ENCODE data around the gene SMAD1. TPM values are rescaled to one million over a fixed set of nuclear protein-coding genes. Genes with fewer than 3 reads are reported as not detected.
"Not testable (repeated sequence)": the region's sequence is repeated elsewhere in the genome, so short reads cannot be mapped to it uniquely, and the experiment has no call there.

The SMAD1 gene
- polyA plus RNA-seq, 1 donor = 78.0 TPM

DNA sequence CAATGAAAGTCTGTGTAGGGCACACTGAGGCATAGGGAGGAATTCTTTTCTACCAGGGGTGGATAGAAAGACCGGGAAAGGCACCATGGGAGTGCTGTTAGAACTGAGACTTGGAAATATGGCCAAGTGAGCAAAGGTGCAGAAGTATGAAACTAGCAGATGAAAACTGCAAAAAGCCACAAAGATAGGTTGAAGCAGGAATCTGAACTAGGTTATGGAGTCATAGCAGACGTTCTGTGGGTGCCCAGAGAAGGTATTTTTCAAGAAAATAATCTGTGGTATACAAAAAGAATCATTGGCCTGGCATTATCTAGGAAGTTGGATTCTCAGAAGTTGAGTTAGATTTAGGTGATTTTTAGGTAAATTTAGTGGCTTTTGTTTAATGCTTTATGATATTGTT, 48.5 kb downstream of the SMAD1 start:
- DNase-seq = no peak

GRCh38 chr4:145530662-145531061, 49.0 kb downstream of the SMAD1 start:
- DNase-seq = no peak

DNA sequence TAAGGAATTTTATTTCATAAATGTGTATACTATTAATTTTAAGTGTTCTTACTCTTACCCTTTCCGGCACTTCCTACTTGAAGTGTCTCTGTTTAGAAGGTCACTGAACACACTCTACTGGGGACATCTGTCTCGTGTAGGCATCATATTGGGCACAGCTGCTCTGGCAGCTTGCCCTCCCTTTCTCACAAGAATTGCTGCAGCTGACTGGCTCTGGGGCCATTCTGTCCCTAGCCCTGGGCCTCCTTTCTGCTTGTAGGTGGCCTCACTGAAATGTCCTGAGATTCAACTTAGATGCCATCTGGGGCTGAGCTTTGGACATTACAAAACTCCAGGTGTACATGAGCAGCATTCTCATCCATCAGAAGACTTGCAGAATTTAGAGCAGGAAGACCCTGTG, 49.6 kb downstream of the SMAD1 start:
- DNase-seq = no peak

DNA sequence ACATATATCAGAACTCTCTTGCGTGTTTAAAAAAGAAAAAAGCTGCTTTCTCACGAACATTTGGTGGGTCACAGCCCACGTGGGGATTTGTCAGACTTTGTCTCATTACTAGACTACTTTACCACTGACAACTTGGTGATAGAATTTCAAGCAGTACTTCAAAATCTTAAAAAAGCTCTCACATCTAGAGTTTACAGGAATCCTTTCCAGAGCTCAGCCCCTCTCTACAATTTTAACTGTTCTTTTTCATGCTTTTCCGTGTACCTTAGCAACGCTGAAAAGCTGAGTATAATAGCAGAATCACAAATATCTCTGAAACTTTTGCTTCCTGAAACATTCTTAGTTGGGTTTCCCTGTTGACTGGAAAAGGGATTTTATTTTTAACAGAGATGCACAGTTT, 50.2 kb downstream of the SMAD1 start:
- DNase-seq = no peak

DNA sequence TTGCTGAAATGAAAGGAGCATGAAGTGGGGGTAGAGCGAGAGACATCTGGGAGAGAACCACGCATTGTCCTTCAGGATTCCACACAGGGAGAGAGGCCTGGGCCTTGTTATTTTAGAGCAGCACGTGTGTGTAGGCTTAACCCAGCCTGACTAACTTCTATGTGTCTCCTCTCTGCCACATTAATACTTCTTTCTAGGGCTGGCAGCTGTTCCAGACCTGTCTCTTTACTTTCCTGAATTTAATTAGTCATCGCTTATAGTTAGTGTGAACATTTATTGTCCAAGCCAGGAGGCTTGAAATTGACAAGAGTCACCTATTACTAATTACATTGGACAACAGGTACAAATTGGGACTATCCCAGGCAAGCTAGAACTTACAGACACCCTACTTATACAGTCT, 51.3 kb downstream of the SMAD1 start:
- DNase-seq = no peak

DNA sequence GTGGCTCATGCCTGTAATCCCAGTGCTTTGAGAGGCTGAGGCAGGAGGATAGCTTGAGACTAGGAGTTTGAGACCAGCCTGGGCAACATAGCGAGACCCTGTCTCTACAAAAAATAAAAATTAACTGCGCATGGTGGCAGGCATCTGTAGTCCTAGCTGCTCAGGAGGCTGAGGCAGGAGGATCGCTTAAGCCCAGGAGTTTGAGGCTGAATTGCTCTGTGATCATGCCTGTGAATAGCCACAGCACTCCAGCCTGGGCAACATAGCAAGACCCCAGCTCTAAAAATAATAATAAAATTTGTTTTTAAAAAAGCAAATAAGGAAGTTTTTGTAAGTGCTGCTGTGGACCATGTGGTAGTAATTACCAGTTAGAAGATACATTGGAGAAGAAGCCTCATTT, 51.8 kb downstream of the SMAD1 start:
- DNase-seq = not testable (repeated sequence)

DNA sequence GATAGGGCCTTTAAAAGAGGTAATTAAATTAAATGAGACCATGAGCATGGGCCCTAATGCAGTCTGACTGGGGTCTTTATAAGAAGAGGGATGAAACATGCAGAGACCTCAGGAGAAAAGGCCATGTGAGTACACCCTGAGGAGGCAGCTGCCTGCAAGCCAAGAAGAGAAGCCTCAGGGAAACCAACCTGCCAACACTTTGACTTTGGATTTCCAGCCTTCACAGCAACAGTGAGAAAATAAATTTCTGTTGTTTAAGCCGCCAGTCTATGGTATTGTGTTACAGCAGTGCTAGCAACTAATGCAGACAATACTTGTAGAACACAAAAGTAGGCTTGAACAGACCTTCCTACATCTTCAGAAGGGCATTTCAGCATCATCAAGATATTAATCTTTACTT, 52.3 kb downstream of the SMAD1 start:
- DNase-seq = no peak

DNA sequence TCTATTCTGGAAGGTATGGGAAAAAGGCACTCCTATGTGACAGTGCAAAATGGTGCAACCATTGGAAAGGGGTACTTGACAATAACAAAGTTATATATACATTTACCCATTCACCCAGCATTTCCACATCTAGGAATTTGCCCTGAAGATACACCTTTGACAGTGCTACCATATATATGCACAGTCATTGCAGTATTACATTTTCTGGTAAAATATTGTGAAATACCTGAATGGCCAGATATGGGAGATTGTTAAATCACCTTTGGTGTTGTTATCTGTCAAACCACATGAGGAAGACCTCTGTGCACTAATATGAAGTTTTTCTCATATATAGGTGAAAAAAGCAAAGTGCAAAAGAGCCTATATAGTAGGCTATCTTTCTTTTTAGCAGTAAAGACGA, 53.5 kb downstream of the SMAD1 start:
- no peak for DNase-seq

GRCh38 chr4:145536044-145536443, 54.4 kb downstream of the SMAD1 start:
- no peak for DNase-seq

DNA sequence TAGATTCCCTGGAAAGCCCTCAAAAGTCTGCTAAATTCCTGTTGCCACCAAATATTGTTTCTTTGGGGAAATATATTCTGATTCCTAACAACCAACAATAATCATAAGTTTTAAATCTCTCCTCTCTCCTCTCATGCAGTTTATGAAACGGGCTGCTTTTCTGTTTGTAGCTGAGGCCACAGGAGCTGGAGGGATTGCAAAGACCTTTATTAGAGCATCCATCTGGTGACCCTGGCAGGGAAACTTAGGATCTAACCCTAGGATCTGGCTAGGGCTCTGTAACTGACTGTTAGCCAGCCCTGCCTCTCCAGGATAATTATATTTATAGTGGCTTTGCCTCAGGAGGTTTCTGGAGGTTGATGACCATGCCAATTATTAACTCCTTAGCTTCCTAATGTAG, 56.9 kb downstream of the SMAD1 start:
- DNase-seq = no peak

DNA sequence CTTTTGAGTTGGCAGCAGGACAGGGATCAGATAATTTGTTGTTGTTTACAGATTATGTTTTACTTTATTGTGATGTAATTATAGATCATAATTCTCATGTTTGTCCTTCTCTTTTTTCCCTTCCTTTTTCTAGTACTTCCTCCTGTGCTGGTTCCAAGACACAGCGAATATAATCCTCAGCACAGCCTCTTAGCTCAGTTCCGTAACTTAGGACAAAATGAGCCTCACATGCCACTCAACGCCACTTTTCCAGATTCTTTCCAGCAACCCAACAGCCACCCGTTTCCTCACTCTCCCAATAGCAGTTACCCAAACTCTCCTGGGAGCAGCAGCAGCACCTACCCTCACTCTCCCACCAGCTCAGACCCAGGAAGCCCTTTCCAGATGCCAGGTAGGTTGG, 58.0 kb downstream of the SMAD1 start:
- DNase-seq = no peak

DNA sequence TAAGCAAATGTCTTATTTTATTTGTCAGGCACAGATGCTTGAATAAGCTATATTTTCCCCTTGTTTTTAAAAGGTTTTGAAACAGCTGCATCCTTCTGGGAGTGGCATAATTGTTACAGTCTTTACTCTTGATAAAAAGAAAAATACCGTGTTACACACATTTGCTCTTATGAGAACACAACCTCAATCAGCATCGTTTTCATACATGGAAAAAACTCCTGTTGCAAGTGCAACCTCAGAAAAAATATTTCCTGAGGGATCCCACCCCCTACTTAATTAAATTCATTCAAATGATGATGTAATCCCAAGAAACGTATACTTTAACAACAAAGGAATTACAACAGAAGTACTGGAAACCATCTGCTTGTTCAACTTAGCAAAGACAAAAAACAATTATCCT, 58.6 kb downstream of the SMAD1 start:
- no peak for DNase-seq

GRCh38 chr4:145541346-145541745, 59.7 kb downstream of the SMAD1 start:
- no peak for DNase-seq

GRCh38 chr4:145545031-145545430, 63.4 kb downstream of the SMAD1 start:
- no peak for DNase-seq

- peak; percentile 67 for DNase-seq
Observed at GRCh38 chr4:145545538-145546174, 64.0 kb downstream of the SMAD1 start.

GRCh38 chr4:145546175-145546915, 64.7 kb downstream of the SMAD1 start:
- no peak for DNase-seq

DNA sequence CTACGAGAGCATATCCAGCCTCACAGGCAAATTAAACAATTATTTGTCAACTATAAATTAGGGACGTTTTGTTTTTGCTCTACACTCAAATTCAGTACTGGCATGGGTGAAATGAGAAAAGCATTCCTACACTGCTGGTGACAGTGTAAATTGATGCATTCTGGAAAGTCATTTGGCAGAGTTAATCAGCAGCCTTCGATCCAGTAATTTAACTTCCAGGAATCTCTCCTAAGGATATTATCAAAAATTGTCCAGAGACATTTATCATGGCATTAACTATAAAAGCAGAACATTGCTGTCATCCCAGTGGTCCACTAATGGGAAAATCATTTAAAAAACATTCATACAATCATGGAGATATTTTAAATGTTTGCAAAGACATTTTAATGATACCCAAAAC, 70.0 kb downstream of the SMAD1 start:
- DNase-seq = no peak

DNA sequence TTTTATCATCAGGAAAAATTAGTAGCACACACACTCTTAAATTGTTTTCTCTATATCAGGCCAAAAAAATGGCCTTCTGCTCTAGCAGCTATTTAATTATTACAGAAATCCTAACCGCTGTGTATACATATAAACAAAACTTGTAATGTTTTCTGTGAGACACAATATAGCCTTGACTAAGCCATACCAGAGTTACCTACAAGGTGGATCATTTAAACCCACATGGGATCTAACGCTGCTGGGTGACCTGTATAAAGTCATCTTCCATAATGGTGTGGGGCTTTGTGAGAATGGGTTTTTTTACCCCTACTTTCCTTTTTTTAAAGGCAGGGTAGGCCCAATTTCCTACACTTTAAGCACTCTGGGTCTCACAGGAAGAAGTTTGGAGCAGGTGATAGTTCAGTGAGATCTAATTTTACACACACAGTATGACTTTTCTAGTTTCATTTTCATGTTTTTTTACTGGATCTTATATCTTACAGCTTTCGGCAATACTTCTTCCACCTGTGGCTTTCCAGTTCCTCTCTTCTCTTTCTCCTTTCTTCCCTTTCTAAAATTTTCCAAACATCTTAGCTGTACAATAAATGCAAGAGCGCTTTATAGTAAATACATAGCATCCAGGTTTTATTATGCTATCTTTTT, 70.6 kb downstream of the SMAD1 start:
- no peak for DNase-seq

- DNase-seq = no peak
Observed at GRCh38 chr4:145553375-145553774, 71.7 kb downstream of the SMAD1 start.

DNA sequence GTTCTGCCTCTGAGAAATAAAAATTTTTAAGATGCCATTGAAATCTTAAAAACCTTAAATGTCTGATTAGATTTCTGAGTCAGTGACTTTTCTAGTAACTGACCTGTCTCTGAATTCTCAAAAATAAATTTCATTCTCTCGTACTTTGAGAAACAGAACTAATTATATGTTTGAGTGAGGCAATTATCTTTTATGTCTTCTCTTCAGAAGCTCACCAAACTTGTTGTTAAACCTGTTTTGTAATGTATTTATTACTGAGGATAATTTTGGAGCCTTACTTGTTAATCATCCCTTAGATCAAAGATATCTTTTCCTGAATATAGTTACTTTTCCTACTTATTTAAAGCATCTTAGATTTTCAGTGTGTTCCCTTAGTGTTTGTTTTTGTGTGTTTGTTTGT, 73.0 kb downstream of the SMAD1 start:
- no peak for DNase-seq

GRCh38 chr4:145557720-145558119, 76.1 kb downstream of the SMAD1 start:
- no peak for DNase-seq

GRCh38 chr4:145563293-145563985, 81.8 kb downstream of the SMAD1 start:
- DNase-seq = no peak

- DNase-seq = no peak
Observed at GRCh38 chr4:145564540-145564939, 82.9 kb downstream of the SMAD1 start.
